A549 (cell line): ENCODE measurements around the gene PROSER3. TPM values are rescaled to one million over a fixed set of nuclear protein-coding genes. Genes with fewer than 3 reads are reported as not detected.

Experiments
- ATAC-seq, 2 experiments: fragments of 200-7000 bp in 1 of 2; fragments of >200 bp in 1 of 2; cut with Nextera tagmentation in 1 of 2; cut with Tn5 transposase in 1 of 2; 3 replicates each; pipeline versions ENCODE4 v1.8.0 to v1.9.1; 2018 to 2020; ENCODE audit warnings: mild to moderate bottlenecking in 1 of 2, moderate library complexity in 1 of 2
- CTCF ChIA-PET: fragments of 300-600 bp; sonication (Branson Sonifier 250); formaldehyde crosslinking; extraction: SDS; loops from one replicate; lab custom pipeline; 2021; ENCODE audit warnings: antibody characterized with exemption, inconsistent platforms; lab: Yijun Ruan, JAX
- POLR2A ChIA-PET: fragments of 350-600 bp; formaldehyde crosslinking; extraction: SDS; loops from one replicate; lab custom pipeline; 2021; ENCODE audit warnings: antibody characterized with exemption, inconsistent platforms; lab: Yijun Ruan, JAX
- DNase-seq, 2 experiments: peaks; one replicate each; pipeline versions ENCODE4 v3.0.0 to v3.0.0-alpha.2; 2011 to 2016; ENCODE audit warnings: low read depth in 1 of 2, low spot score in 1 of 2
- FAIRE-seq: peaks from 2 replicates; lab custom pipeline; 2011; peaks lifted over from hg19 to GRCh38; lab: Jason Lieb, UNC
- H3K27ac ChIP-seq, 2 experiments: fragments of >200 bp; sonication (Bioruptor Twin); formaldehyde crosslinking; 3 replicates each; pipeline ENCODE4 v1.5.1; 2016 to 2017
- H3K4me1 ChIP-seq: fragments of >200 bp; sonication (Bioruptor Twin); formaldehyde crosslinking; 3 replicates; pipeline ENCODE4 v1.6.1; 2016
- H3K4me2 ChIP-seq: fragments of >200 bp; sonication (Bioruptor Twin); formaldehyde crosslinking; 3 replicates; pipeline ENCODE4 v1.6.1; 2016
- H3K4me3 ChIP-seq: fragments of >200 bp; sonication (Bioruptor Twin); formaldehyde crosslinking; 3 replicates; pipeline ENCODE4 v1.5.1; 2016
- H3K9me3 ChIP-seq: fragments of >200 bp; sonication (Bioruptor Twin); formaldehyde crosslinking; 3 replicates; pipeline ENCODE4 v1.6.1; 2016
- CBX2 ChIP-seq: fragments of 200-600 bp; sonication (generic); IDR thresholded peaks from 2 replicates; pipeline ENCODE4 v1.6.1; 2016; ENCODE audit warnings: low read depth, mild to moderate bottlenecking, borderline replicate concordance
- CEBPB ChIP-seq, 2 experiments: fragments of >200 bp in 1 of 2; sonication (Bioruptor Twin) in 1 of 2; formaldehyde crosslinking in 1 of 2; IDR thresholded peaks; 2 replicates each; pipeline ENCODE4 v1.6.1; 2012 to 2016
- CHD2 ChIP-seq: fragments of 150-350 bp; IDR thresholded peaks from 2 replicates; pipeline ENCODE4 v1.6.1; 2014; ENCODE audit warnings: low read length; ENCODE audit not compliant: partially characterized antibody
- EHF ChIP-seq: fragments of 250-450 bp; sonication (Bioruptor Pico); IDR thresholded peaks from 2 replicates; pipeline ENCODE4 v1.5.0; 2020; ENCODE audit warnings: mild to moderate bottlenecking
- EHMT2 ChIP-seq: fragments of 200-600 bp; sonication (generic); IDR thresholded peaks from 2 replicates; pipeline ENCODE4 v1.6.1; 2016; ENCODE audit warnings: antibody characterized with exemption, low read depth, mild to moderate bottlenecking, moderate library complexity
- FOSB ChIP-seq: fragments of 250-450 bp; sonication (Bioruptor Pico); IDR thresholded peaks from 2 replicates; pipeline ENCODE4 v1.5.0; 2020; ENCODE audit warnings: mild to moderate bottlenecking, moderate library complexity
- FOSL2 ChIP-seq, 2 experiments: fragments of 450-650 bp in 1 of 2; fragments of >200 bp in 1 of 2; sonication (Bioruptor Twin) in 1 of 2; formaldehyde crosslinking; IDR thresholded peaks; 2 replicates each; pipeline versions ENCODE4 v1.5.0 to v1.6.1; 2016 to 2020; ENCODE audit warnings: mild to moderate bottlenecking in 1 of 2, moderate library complexity in 1 of 2
- GATA3 ChIP-seq: IDR thresholded peaks from 2 replicates; pipeline ENCODE4 v1.6.1; 2012; ENCODE audit warnings: borderline replicate concordance
- HOXB13 ChIP-seq: fragments of 250-450 bp; sonication (Bioruptor Pico); IDR thresholded peaks from 2 replicates; pipeline ENCODE4 v1.5.0; 2020; ENCODE audit warnings: low read depth, mild to moderate bottlenecking, moderate library complexity
- JUN ChIP-seq, 2 experiments: fragments of >200 bp; sonication (Bioruptor Twin); formaldehyde crosslinking; IDR thresholded peaks; 2 replicates in 1 of 2; 3 replicates in 1 of 2; pipeline ENCODE4 v1.6.1; 2016 to 2017
- JUNB ChIP-seq: fragments of >200 bp; sonication (Bioruptor Twin); formaldehyde crosslinking; IDR thresholded peaks from 2 replicates; pipeline ENCODE4 v1.6.1; 2016
- KDM5A ChIP-seq: fragments of 200-600 bp; sonication (generic); IDR thresholded peaks from 2 replicates; pipeline ENCODE4 v1.6.1; 2016; ENCODE audit warnings: antibody characterized with exemption, mild to moderate bottlenecking
- MYC ChIP-seq: IDR thresholded peaks from 2 replicates; pipeline ENCODE4 v1.6.1; 2012; ENCODE audit warnings: mild to moderate bottlenecking, inconsistent platforms, low read length, improper control_type of control experiment, borderline replicate concordance
- POLR2A ChIP-seq: IDR thresholded peaks from 2 replicates; pipeline ENCODE4 v1.6.1; 2012; ENCODE audit warnings: mild to moderate bottlenecking, low read length
- POLR2AphosphoS2 ChIP-seq: conservative IDR thresholded peaks from 2 replicates; pipeline ENCODE4 v1.6.1; 2012; ENCODE audit warnings: low read length, improper control_type of control experiment, inconsistent platforms
- RNF2 ChIP-seq: fragments of 200-600 bp; sonication (generic); IDR thresholded peaks from 2 replicates; pipeline ENCODE4 v1.6.1; 2016; ENCODE audit warnings: low read depth, mild to moderate bottlenecking, antibody characterized with exemption, moderate library complexity, borderline replicate concordance
- TFCP2L1 ChIP-seq: fragments of 250-450 bp; sonication (Bioruptor Pico); IDR thresholded peaks from 2 replicates; pipeline ENCODE4 v1.5.0; 2021; ENCODE audit warnings: mild to moderate bottlenecking
- TP53 ChIP-seq: fragments of 250-450 bp; sonication (Bioruptor Pico); IDR thresholded peaks from 2 replicates; pipeline ENCODE4 v1.5.0; 2021; ENCODE audit warnings: mild to moderate bottlenecking, moderate library complexity
- ZC3H11A ChIP-seq: fragments of 450-650 bp; IDR thresholded peaks from 2 replicates; pipeline ENCODE4 v1.6.1; 2014; ENCODE audit warnings: antibody characterized with exemption, mild to moderate bottlenecking
- WGBS: methylation state at CpG from one replicate; pipeline ENCODE4 v1.1.6; 2017; ENCODE audit errors: missing lambda C conversion rate; 5-methylcytosine and 5-hydroxymethylcytosine counted together
- polyA plus RNA-seq, 4 experiments: library from polyadenylated mRNA; depleted of rRNA in 3 of 4; stranded (reverse); fragments of >200 nt; fragmentation: RNase III in 1 of 4; extraction: RNeasy Plus Mini Kit Qiagen cat#74134 plus additional on column Dnase treatment in 1 of 4; gene quantifications; 2 replicates in 3 of 4; 3 replicates in 1 of 4; pipeline ENCODE4 v1.2.3, GENCODE V29; 2011 to 2017
- TF ChIP-seq, protein P1 (sequence below): fragments of 250-450 bp; sonication (Bioruptor Pico); IDR thresholded peaks from 2 replicates; pipeline ENCODE4 v1.5.0; 2020; ENCODE audit warnings: low read depth, mild to moderate bottlenecking, moderate library complexity
- TF ChIP-seq, protein P2 (sequence below): IDR thresholded peaks from 2 replicates; pipeline ENCODE4 v1.6.1; 2012
- TF ChIP-seq, protein P3 (sequence below): fragments of >200 bp; sonication (Bioruptor Twin); formaldehyde crosslinking; IDR thresholded peaks from 3 replicates; pipeline ENCODE4 v1.5.1; 2016
- TF ChIP-seq, protein P4 (sequence below): fragments of >200 bp; sonication (Bioruptor Twin); formaldehyde crosslinking; IDR thresholded peaks from 2 replicates; pipeline ENCODE4 v1.6.1; 2016
- TF ChIP-seq, protein P5 (sequence below): fragments of 250-450 bp; sonication (Bioruptor Pico); IDR thresholded peaks from 2 replicates; pipeline ENCODE4 v1.5.0; 2021; ENCODE audit warnings: mild to moderate bottlenecking, moderate library complexity, borderline replicate concordance
- TF ChIP-seq, protein P6 (sequence below): IDR thresholded peaks from 2 replicates; pipeline ENCODE4 v1.6.1; 2012

Gene PROSER3
- polyA plus RNA-seq, 2 of the 4 experiments (the other 2 are of a cell fraction) = 19.5 to 24.4 TPM

DNA sequence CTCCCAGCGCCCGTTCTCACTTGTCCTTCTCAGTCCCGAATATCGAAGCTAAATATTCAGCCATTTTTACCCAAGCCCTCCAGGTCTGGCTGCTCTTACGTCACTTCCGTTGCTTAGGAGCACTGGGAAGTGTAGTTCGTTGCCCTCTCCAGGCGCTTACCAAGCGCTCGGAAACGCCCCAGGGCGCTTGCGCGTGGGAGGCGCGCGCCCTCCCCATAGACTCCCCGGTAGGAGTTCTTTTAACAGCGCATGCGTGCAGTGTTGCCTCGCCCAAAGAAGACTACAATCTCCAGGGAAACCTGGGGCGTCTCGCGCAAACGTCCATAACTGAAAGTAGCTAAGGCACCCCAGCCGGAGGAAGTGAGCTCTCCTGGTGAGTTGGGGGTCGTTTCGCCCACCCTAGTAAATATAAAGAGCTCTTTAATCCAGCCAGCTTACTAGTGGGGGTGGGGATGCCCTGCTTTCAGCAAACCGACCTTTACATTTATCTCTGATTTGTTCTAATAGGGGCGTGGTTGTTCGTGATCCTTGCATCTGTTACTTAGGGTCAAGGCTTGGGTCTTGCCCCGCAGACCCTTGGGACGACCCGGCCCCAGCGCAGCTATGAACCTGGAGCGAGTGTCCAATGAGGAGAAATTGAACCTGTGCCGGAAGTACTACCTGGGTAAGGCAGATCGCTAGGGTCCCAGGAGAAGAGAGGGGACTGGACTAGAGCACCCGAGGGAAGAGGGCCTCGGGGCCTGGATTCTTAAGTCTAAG is 12.5 kb upstream of the PROSER3 start, which contains the start of the genes PSENEN and U2AF1L4:
PSENEN (plus strand) TSS at position 324 of the 759 bp plus-strand sequence; CDS start at position 604, 280 bp downstream.
U2AF1L4 (minus strand) TSS at position 91 of the 759 bp plus-strand sequence; CDS start at position 64, 27 bp downstream.
- peak; percentile 99 for FAIRE-seq
- WGBS = 1% methylated on average over 40 of the region's 40 CpGs
- peak; percentile 54 to 70 for ATAC-seq
- peak within 1 kb of the TSS; percentile 79 for H3K4me3 ChIP-seq
- H3K27ac ChIP-seq = peak within 1 kb of the TSS; percentile 93 to 97
- no peaks in the 10 kb centered on the region for H3K9me3 ChIP-seq
- peaks cover 35% of the 10 kb centered on the region for H3K4me1 ChIP-seq
- TF ChIP-seq CBX2 (no peak), JUNB (no peak), EHF (CRISPR knock-in tag) (no peak), CEBPB (IDR thresholded peaks at IDR 0.05) (peak in 1 of 2 experiments; percentile 64; a peak in 1 of 4 replicates), CHD2 (no peak), ZC3H11A (no peak), MYC (0 out of 2 replicates have a peak, but pooled peaks have one; percentile 1), GATA3 (no peak), TFCP2L1 (no peak), TP53 (CRISPR knock-in tag) (0 out of 2 replicates have a peak, but pooled peaks have one; percentile 28), JUN (IDR thresholded peaks at IDR 0.05) (peak; percentile 68 to 78; a peak in 3 of 5 replicates), KDM5A (peak; percentile 38; the same call in 1 of the 2 replicates), POLR2AphosphoS2 (no peak), EHMT2 (no peak), HOXB13 (CRISPR knock-in tag) (no peak), POLR2A (peak; percentile 67), FOSB (no peak), RNF2 (no peak)
- TF ChIP-seq, protein P1, sequence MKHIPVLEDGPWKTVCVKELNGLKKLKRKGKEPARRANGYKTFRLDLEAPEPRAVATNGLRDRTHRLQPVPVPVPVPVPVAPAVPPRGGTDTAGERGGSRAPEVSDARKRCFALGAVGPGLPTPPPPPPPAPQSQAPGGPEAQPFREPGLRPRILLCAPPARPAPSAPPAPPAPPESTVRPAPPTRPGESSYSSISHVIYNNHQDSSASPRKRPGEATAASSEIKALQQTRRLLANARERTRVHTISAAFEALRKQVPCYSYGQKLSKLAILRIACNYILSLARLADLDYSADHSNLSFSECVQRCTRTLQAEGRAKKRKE = no peak
- TF ChIP-seq, protein P2, sequence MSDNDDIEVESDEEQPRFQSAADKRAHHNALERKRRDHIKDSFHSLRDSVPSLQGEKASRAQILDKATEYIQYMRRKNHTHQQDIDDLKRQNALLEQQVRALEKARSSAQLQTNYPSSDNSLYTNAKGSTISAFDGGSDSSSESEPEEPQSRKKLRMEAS = peak; percentile 4; the same call in 1 of the 2 replicates
- TF ChIP-seq, protein P3, sequence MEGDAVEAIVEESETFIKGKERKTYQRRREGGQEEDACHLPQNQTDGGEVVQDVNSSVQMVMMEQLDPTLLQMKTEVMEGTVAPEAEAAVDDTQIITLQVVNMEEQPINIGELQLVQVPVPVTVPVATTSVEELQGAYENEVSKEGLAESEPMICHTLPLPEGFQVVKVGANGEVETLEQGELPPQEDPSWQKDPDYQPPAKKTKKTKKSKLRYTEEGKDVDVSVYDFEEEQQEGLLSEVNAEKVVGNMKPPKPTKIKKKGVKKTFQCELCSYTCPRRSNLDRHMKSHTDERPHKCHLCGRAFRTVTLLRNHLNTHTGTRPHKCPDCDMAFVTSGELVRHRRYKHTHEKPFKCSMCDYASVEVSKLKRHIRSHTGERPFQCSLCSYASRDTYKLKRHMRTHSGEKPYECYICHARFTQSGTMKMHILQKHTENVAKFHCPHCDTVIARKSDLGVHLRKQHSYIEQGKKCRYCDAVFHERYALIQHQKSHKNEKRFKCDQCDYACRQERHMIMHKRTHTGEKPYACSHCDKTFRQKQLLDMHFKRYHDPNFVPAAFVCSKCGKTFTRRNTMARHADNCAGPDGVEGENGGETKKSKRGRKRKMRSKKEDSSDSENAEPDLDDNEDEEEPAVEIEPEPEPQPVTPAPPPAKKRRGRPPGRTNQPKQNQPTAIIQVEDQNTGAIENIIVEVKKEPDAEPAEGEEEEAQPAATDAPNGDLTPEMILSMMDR = no peak
- TF ChIP-seq, protein P4, sequence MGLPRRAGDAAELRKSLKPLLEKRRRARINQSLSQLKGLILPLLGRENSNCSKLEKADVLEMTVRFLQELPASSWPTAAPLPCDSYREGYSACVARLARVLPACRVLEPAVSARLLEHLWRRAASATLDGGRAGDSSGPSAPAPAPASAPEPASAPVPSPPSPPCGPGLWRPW = no peak
- TF ChIP-seq, all 56 proteins: peak for 7
- CTCF ChIA-PET = interaction anchor here (0.5 to 3.8 kb wide), 22 partner anchors 8 to 235 kb away, joined by 3 to 29 read pairs (median 4); no protein-coding TSS in a partner anchor
- H3K4me2 ChIP-seq = peak within 1 kb of the TSS; percentile 83
- peak; percentile 99 to 100 for DNase-seq
- POLR2A ChIA-PET = interaction anchor here (0.6 to 1.7 kb wide), 15 partner anchors 12 to 745 kb away, joined by 3 to 10 read pairs (median 4); partner anchors contain the start of genes COX6B1, GRAMD1A, POLR2I and PROSER3

DNA sequence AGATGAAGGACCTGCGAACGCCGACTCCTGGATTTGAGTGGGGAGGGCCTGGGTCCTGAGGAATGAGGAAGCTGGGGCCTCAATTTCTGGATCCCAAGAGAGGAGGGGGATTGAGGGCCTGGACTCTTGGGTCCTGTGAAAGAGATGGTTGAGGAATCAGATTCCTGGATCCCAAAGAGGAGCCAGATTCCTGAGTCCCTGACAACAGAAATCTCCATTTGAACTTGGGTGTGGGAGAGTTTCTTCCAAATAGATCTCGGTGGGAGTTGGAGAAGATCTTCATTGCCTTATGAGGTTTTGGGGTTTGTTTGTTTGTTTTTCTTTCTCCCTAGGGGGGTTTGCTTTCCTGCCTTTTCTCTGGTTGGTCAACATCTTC is 11.9 kb upstream of the PROSER3 start:
- no peak for DNase-seq
- Histone ChIP-seq H3K27ac (peak overlapping the region; percentile 93 to 97), H3K4me1 (peaks cover 34% of the 10 kb centered on the region), H3K4me3 (peak overlapping the region; percentile 79), H3K9me3 (no peaks in the 10 kb centered on the region), H3K4me2 (peak overlapping the region; percentile 83)
- POLR2A ChIA-PET = interaction anchor here (0.8 to 1.5 kb wide), 10 partner anchors 11 to 746 kb away, joined by 3 to 10 read pairs (median 4); partner anchors contain the start of genes COX6B1, GRAMD1A and PROSER3
- no peak for ATAC-seq
- WGBS = 14% methylated on average over 4 of the region's 4 CpGs
- no peak for FAIRE-seq
- CTCF ChIA-PET = interaction anchor here (0.5 to 3.8 kb wide), 13 partner anchors 9 to 197 kb away, joined by 3 to 29 read pairs (median 5); no protein-coding TSS in a partner anchor
- TF ChIP-seq RNF2 (no peak), EHF (CRISPR knock-in tag) (no peak), FOSL2 (IDR thresholded peaks at IDR 0.05) (no peak), FOSL2 (CRISPR knock-in tag; IDR thresholded peaks at IDR 0.05) (no peak), CEBPB (IDR thresholded peaks at IDR 0.05) (no peak), TP53 (CRISPR knock-in tag) (no peak)
- TF ChIP-seq, protein P5, sequence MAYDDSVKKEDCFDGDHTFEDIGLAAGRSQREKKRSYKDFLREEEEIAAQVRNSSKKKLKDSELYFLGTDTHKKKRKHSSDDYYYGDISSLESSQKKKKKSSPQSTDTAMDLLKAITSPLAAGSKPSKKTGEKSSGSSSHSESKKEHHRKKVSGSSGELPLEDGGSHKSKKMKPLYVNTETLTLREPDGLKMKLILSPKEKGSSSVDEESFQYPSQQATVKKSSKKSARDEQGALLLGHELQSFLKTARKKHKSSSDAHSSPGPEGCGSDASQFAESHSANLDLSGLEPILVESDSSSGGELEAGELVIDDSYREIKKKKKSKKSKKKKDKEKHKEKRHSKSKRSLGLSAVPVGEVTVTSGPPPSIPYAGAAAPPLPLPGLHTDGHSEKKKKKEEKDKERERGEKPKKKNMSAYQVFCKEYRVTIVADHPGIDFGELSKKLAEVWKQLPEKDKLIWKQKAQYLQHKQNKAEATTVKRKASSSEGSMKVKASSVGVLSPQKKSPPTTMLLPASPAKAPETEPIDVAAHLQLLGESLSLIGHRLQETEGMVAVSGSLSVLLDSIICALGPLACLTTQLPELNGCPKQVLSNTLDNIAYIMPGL (CRISPR knock-in tag) = no peak
- TF ChIP-seq, protein P6, sequence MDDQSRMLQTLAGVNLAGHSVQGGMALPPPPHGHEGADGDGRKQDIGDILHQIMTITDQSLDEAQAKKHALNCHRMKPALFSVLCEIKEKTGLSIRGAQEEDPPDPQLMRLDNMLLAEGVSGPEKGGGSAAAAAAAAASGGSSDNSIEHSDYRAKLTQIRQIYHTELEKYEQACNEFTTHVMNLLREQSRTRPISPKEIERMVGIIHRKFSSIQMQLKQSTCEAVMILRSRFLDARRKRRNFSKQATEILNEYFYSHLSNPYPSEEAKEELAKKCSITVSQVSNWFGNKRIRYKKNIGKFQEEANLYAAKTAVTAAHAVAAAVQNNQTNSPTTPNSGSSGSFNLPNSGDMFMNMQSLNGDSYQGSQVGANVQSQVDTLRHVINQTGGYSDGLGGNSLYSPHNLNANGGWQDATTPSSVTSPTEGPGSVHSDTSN = no peak
- TF ChIP-seq, protein P2 = no peak
- TF ChIP-seq, protein P3 = no peak
